Hepatocyte (in vitro differentiated cells): Measurements from ENCODE around the gene MORN5.

Experiments used
- EZH2phosphoT487 ChIP-seq: fragments of 200-600 bp; sonication (generic); IDR thresholded peaks from one replicate; pipeline ENCODE4 v1.6.1; 2018; ENCODE audit warnings: antibody characterized with exemption, mild to moderate bottlenecking, low read depth, moderate library complexity; ENCODE audit not compliant: unreplicated experiment, severe bottlenecking
- TF ChIP-seq, protein P1 (sequence below): fragments of 200-600 bp; sonication (generic); IDR thresholded peaks from 2 replicates; pipeline ENCODE4 v1.5.1; 2016; ENCODE audit warnings: antibody characterized with exemption, mild to moderate bottlenecking; ENCODE audit not compliant: poor library complexity

DNA sequence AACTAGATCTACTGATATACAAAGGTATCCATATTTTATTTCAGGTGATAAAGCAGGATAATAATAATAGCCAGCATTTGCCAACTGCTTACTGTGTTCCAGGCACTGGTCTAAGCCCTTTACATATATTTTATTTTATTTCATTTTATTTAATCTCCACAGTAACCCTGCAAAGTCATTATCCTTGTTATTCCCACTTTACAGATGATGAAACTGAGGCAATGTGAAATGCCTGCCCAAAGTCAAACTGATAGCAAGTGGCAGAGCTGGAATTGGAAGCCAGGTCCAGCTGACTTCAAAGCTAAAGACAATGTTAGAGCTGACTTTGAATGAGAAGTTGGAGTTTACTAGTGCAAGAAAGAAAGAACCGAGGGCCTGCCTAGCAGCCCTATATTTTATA, 24.8 kb downstream of the MORN5 start:
- TF ChIP-seq, protein P1, sequence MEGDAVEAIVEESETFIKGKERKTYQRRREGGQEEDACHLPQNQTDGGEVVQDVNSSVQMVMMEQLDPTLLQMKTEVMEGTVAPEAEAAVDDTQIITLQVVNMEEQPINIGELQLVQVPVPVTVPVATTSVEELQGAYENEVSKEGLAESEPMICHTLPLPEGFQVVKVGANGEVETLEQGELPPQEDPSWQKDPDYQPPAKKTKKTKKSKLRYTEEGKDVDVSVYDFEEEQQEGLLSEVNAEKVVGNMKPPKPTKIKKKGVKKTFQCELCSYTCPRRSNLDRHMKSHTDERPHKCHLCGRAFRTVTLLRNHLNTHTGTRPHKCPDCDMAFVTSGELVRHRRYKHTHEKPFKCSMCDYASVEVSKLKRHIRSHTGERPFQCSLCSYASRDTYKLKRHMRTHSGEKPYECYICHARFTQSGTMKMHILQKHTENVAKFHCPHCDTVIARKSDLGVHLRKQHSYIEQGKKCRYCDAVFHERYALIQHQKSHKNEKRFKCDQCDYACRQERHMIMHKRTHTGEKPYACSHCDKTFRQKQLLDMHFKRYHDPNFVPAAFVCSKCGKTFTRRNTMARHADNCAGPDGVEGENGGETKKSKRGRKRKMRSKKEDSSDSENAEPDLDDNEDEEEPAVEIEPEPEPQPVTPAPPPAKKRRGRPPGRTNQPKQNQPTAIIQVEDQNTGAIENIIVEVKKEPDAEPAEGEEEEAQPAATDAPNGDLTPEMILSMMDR = no peak
- no peak for TF ChIP-seq EZH2phosphoT487
